Stimulated activated CD8-positive, alpha-beta memory T cell treated with anti-CD3 and anti-CD28 coated beads, Interleukin-15, amount 100 ng/mL, for 1 hour (primary cell): Measurements from ENCODE around the gene CAPZA1.

Source experiments
- DNase-seq: peaks from one replicate; pipeline ENCODE4 v3.0.0-alpha.2; 2020; ENCODE audit warnings: low read depth

The CAPZA1 gene

GRCh38 chr1:112701227-112702066 is 81.8 kb downstream of the CAPZA1 start:
- DNase-seq = no peak

- DNase-seq = no peak
These were observed 82.4 kb downstream of the CAPZA1 start for GRCh38 chr1:112702067-112702395.

- no peak for DNase-seq
These were observed 83.0 kb downstream of the CAPZA1 start for GRCh38 chr1:112702420-112703261.

- no peak for DNase-seq
These were observed 84.1 kb downstream of the CAPZA1 start for GRCh38 chr1:112703706-112704105.

- no peak for DNase-seq
These were observed 84.8 kb downstream of the CAPZA1 start for GRCh38 chr1:112704391-112704933.

GRCh38 chr1:112704934-112705627 is 85.4 kb downstream of the CAPZA1 start:
- DNase-seq = no peak

GRCh38 chr1:112706505-112707220 is 87.0 kb downstream of the CAPZA1 start, which contains the start of gene RHOC:
TSS of gene RHOC (minus strand) at chr1:112707127. CDS start at chr1:112703799, 3,328 bp downstream.
- no peak for DNase-seq

GRCh38 chr1:112707221-112708001 is 87.8 kb downstream of the CAPZA1 start:
- peak; percentile 30 for DNase-seq

DNA sequence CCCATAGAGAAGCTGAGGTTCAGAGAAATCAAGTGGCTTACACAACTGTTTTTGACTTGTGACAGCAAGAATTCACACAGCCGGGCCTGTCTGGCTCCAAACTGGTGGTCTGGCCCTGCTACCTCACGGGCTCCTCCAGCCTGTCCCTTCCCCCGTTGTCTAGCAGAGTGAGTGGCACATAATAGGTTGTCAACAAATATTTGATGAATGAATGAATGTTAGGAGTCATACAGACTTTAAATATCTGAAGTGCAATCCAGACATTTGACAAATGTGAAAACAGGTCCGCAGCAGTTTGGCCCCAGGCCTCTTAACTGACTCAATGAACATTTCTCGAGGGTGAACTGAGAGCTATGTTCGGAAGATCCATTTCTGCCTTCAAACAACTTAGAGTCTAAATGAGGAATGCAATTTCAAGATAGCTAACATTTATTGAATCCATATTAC is 88.4 kb downstream of the CAPZA1 start:
- DNase-seq = no peak

DNA sequence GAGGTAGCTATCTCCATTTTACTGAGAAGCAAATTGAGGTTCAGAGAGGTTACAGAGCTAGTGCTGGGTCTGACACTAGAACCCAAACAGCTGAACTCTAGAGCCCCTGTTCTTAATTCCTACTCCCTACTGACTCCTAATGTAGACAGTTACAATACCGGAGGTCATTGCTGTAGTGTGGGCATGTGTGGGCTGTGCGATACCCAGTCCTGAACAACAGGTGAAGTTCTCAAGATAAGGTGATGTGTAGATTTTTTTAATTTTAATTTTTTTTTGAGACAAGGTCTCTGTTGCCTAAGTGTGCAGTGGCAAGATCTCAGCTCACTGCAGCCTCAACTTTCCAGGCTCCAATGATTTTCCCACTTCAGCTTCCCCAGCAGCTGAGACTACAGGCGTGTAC is 88.9 kb downstream of the CAPZA1 start:
- DNase-seq = no peak

DNA sequence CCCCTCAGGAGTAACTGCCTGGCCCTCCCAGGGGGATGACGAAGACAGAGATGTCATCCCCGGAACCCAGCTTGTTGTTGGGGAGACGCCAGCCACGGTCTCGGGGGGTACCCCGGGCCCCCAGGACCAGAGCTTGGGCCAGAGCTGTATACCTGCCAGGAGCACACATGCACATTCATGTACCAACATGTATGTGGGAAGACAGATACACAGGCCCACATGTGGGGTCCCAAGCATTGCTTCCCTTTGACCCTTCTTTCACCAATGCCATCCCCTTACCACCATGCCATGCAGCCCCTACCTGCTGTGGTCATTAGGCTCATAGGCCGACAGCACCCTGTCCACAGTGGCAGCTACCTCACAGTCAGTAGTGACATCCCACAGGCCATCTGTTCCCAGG is 90.5 kb downstream of the CAPZA1 start:
- no peak for DNase-seq

GRCh38 chr1:112710586-112710985 is 91.0 kb downstream of the CAPZA1 start:
- DNase-seq = no peak

GRCh38 chr1:112711041-112711440 is 91.4 kb downstream of the CAPZA1 start:
- no peak for DNase-seq

DNA sequence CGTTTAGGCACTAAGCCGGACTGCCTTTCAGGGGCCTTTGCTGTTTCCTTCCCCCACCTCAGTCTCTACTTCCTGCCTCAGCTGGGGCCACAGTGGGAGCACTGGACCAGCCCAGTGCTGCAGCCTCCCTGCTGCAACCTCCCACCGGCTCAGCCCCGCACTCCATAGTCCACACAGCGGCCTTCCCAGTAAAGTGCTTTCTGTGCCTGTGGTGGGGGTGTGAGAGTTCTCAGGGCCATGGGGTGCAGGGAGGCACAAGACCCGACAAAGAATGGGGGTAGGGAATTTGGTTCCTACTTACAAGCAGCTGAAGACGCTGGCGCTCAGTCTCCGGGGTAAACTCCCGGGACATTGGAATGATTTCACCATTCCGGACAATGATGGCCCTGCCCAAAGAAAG is 92.0 kb downstream of the CAPZA1 start:
- no peak for DNase-seq

- no peak for DNase-seq
These were observed 92.6 kb downstream of the CAPZA1 start for GRCh38 chr1:112712191-112712590.

DNA sequence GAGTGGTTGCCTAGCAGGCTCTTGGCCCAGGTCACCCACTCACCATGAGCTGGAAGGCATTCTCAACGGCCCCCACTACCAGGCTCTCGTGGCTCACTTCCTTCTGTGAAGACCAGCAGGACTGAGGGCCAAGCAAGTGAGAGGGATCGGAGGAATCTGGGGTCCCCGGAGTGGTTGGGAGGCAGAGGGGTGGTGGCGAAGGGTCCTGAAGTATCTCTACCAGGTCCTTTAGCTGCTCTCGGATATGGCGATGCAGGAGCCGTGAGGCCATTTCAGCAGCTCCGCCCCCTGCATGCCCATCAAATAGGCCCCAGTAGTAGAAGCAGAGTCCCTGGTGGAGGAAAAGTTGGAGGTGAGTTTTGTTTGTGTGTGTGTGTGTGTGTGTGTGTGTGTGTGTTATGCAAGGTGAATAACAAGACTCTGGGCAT is 93.1 kb downstream of the CAPZA1 start:
- DNase-seq = no peak

DNA sequence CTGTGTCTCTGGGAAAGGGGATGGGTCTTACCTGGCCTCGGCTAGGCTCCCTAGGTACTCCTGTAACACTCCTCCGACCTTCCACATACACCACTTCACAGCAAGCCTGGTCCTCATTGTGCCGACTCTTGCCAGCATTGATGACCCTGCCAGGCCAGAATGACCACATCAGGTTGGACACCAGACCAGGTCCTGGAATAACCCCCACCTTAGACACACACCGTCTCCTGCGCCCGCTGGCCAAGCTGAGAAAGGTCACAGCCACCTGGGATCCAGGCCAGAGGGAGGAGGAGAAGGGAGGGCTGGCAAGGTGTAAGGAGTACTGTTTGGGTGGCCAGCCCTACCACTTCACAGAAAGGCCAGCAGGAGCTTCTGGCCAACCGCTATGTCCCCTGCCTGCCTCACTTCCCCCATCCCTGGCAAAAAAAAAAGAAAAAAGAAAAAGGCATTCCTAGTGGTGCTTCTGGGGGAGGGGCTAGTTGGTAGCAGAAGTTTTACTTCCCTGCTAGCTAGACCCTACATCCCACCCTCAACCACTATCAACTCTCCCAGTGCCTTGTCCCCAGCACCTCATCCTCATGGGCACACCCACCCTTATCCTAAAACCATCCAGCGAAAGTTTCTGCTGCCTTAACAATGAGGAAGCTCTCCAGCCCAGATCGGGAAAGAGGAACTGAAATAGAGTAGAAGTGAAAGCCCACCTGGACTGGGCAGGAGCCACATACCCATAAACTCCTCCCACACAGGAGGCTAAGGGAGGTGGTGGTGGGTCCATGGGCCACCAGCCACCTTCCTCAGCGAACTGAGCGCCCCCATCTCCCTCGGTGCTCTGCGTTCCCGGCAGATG is 94.1 kb downstream of the CAPZA1 start:
- DNase-seq = no peak

- DNase-seq = no peak
These were observed 95.0 kb downstream of the CAPZA1 start for GRCh38 chr1:112714313-112715263.
